Effector memory CD8-positive, alpha-beta T cell (primary cell): ENCODE results near the gene RNU7-1.

Experiments
- ATAC-seq: fragments of 150-1000 bp; cut with Tn5 transposase; replicated peaks from 2 replicates; pipeline ENCODE4 v1.10.0; 2021; ENCODE audit warnings: mild to moderate bottlenecking, moderate library complexity
- DNase-seq, 3 experiments: peaks; one replicate each; pipeline ENCODE4 v3.0.0; 2021
- H3K27ac Mint-ChIP-seq, 2 donors: one replicate each; pipeline ENCODE4 v1.8.0; 2022; ENCODE audit warnings: mild to moderate bottlenecking in 2 of 2, mixed read lengths in 2 of 2, moderate library complexity in 2 of 2
- H3K27me3 Mint-ChIP-seq, 2 donors: one replicate each; pipeline ENCODE4 v1.8.0; 2022; ENCODE audit warnings: mixed read lengths in 2 of 2
- H3K36me3 Mint-ChIP-seq: one replicate; pipeline ENCODE4 v1.8.0; 2022; ENCODE audit warnings: mild to moderate bottlenecking, moderate library complexity, mixed read lengths; ENCODE audit not compliant: insufficient read depth
- H3K4me1 Mint-ChIP-seq, 2 donors: one replicate each; pipeline ENCODE4 v1.8.0; 2022; ENCODE audit warnings: low read depth in 2 of 2, mixed read lengths in 2 of 2
- H3K4me3 Mint-ChIP-seq, 2 donors: one replicate each; pipeline ENCODE4 v1.8.0; 2022; ENCODE audit warnings: mild to moderate bottlenecking in 2 of 2, mixed read lengths in 2 of 2, moderate library complexity in 2 of 2
- H3K9me3 Mint-ChIP-seq, 2 donors: one replicate each; pipeline ENCODE4 v1.8.0; 2022; ENCODE audit warnings: mixed read lengths in 2 of 2

The RNU7-1 gene

GRCh38 chr12:6957151-6957701, 13.6 kb downstream of the RNU7-1 start:
- H3K27me3 Mint-ChIP-seq: no peaks in the 10 kb centered on the region
- peaks cover 90 to 91% of the 10 kb centered on the region in 2 donors for H3K4me1 Mint-ChIP-seq
- peak overlapping the region; percentile 98 for H3K4me3 Mint-ChIP-seq
- peaks cover 99% of the 10 kb centered on the region for H3K36me3 Mint-ChIP-seq
- ATAC-seq: peak; percentile 27
- no peaks in the 10 kb centered on the region for H3K9me3 Mint-ChIP-seq
- DNase-seq: peak in 2 of 3 experiments; percentile 57 to 59
- H3K27ac Mint-ChIP-seq: peak overlapping the region; percentile 98 to 99

DNA sequence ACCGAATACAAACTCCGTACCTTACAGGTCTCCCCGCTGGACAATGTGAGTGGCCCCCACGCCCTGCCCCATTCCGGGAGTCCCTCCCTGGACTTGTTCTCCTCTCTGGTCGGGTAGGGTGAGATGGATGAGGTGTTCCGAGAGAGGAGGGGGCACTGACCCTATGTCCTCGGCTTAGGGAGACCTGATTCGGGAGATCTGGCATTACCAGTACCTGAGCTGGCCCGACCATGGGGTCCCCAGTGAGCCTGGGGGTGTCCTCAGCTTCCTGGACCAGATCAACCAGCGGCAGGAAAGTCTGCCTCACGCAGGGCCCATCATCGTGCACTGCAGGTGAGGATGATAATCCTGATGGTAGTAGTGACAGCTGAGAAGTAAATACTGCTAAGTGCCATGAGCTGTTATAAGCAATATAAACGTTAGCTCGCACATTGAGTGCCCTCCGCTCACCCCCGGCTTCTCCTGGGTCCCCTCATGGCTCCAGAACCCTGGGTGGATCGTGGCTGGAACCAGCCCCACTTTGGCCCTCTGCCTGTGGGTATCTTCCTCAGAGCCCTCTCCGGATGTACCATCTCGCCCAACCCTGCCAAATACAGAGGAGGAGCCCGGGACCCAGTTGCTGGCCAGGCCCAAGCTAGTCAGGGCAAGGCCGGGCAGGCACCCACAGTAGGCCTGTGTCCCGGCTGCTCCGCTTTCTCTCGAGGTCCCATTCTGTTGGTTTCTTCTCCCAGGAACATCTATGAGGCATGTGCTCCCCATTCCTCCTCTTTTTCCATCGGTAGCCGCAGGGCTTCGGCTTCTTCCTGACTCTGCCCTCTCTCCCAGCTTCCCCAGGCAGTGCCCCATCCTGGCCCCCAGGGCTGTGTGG, 14.4 kb downstream of the RNU7-1 start:
- peak overlapping the region; percentile 98 for H3K4me3 Mint-ChIP-seq
- ATAC-seq: no peak
- H3K27ac Mint-ChIP-seq: peak overlapping the region; percentile 98 to 99
- H3K27me3 Mint-ChIP-seq: no peaks in the 10 kb centered on the region
- H3K36me3 Mint-ChIP-seq: peaks cover 92% of the 10 kb centered on the region
- H3K9me3 Mint-ChIP-seq: no peaks in the 10 kb centered on the region
- H3K4me1 Mint-ChIP-seq: peaks cover 84% of the 10 kb centered on the region in 2 donors
- no peak for DNase-seq

- Mint-ChIP-seq H3K27me3 (no peaks in the 10 kb centered on the region), H3K4me3 (peak overlapping the region; percentile 98), H3K36me3 (peaks cover 85% of the 10 kb centered on the region), H3K9me3 (no peaks in the 10 kb centered on the region), H3K4me1 (peaks cover 80% of the 10 kb centered on the region in 2 donors), H3K27ac (peak overlapping the region; percentile 98 to 99)
- no peak for DNase-seq
- no peak for ATAC-seq
Measured at GRCh38 chr12:6958609-6959057, 15.0 kb downstream of the RNU7-1 start.

GRCh38 chr12:6959058-6959804, 15.6 kb downstream of the RNU7-1 start:
- DNase-seq (peak; percentile 68 to 77 (median 77)), ATAC-seq (peak; percentile 60)
- Mint-ChIP-seq H3K4me3 (peak overlapping the region; percentile 98), H3K36me3 (peaks cover 79% of the 10 kb centered on the region), H3K4me1 (peaks cover 74 to 77% of the 10 kb centered on the region in 2 donors), H3K27ac (peak overlapping the region; percentile 98 to 99), H3K9me3 (no peaks in the 10 kb centered on the region), H3K27me3 (no peaks in the 10 kb centered on the region)

GRCh38 chr12:6959805-6960592, 16.4 kb downstream of the RNU7-1 start:
- ATAC-seq: no peak
- no peaks in the 10 kb centered on the region for H3K27me3 Mint-ChIP-seq
- H3K36me3 Mint-ChIP-seq: peaks cover 72% of the 10 kb centered on the region
- H3K4me3 Mint-ChIP-seq: peak overlapping the region; percentile 98
- no peak for DNase-seq
- H3K4me1 Mint-ChIP-seq: peaks cover 68 to 73% of the 10 kb centered on the region in 2 donors
- H3K9me3 Mint-ChIP-seq: no peaks in the 10 kb centered on the region
- peak overlapping the region; percentile 99 for H3K27ac Mint-ChIP-seq

DNA sequence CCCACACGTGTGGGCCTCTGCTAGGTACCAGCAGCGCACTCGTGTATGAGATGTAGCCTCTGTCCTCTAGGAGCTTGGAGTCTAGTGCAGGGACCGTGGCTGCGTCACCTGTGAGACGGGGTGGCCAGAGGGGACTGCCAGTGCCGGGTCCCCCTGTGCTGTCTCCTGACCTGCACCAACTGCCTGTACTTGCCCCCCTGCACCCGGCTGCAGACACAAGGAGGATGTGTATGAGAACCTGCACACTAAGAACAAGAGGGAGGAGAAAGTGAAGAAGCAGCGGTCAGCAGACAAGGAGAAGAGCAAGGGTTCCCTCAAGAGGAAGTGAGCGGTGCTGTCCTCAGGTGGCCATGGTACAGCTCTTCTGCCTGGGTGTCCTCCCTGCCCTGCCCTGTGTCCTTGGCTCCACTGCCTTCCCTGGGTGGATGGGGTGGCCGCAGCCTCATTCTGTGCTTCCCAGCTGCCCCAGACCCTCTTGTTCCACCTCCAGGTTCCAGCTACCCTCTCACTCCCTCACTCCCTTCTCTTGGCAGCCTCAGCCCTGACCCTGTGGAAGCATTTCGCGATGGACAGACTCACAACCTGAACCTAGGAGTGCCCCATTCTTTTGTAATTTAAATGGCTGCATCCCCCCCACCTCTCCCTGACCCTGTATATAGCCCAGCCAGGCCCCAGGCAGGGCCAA, 17.1 kb downstream of the RNU7-1 start:
- Mint-ChIP-seq H3K4me3 (peak overlapping the region; percentile 87 to 98), H3K27ac (peak overlapping the region; percentile 99), H3K9me3 (no peaks in the 10 kb centered on the region), H3K27me3 (no peaks in the 10 kb centered on the region), H3K4me1 (peaks cover 66 to 70% of the 10 kb centered on the region in 2 donors), H3K36me3 (peaks cover 72% of the 10 kb centered on the region)
- ATAC-seq: peak; percentile 6
- DNase-seq: no peak

DNA sequence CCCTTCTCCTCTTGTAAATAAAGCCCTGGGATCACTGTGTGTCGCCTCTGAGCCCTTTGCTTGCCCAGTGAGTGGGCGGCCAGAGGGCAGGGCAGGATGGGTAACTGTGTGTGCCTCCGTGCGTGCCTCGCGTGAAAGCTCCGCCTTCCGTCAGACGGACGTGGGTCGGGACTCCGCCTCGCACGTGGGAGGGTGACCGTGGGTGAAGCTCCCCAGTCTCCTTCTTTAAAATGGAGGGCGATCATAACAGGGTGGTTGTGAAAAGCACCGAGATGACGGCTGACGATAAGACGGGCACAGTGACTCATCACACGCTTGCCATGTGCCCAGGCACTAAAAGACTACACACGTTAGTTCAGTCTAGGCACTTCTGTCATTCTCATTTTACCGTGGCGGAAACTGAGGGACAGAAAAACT, 17.7 kb downstream of the RNU7-1 start:
- peak overlapping the region; percentile 87 to 98 for H3K4me3 Mint-ChIP-seq
- H3K9me3 Mint-ChIP-seq: no peaks in the 10 kb centered on the region
- DNase-seq (peak; percentile 83 to 87 (median 86)), ATAC-seq (peak; percentile 77)
- H3K27me3 Mint-ChIP-seq: no peaks in the 10 kb centered on the region
- H3K36me3 Mint-ChIP-seq: peaks cover 72% of the 10 kb centered on the region
- H3K4me1 Mint-ChIP-seq: peaks cover 60 to 64% of the 10 kb centered on the region in 2 donors
- H3K27ac Mint-ChIP-seq: peak overlapping the region; percentile 99

DNA sequence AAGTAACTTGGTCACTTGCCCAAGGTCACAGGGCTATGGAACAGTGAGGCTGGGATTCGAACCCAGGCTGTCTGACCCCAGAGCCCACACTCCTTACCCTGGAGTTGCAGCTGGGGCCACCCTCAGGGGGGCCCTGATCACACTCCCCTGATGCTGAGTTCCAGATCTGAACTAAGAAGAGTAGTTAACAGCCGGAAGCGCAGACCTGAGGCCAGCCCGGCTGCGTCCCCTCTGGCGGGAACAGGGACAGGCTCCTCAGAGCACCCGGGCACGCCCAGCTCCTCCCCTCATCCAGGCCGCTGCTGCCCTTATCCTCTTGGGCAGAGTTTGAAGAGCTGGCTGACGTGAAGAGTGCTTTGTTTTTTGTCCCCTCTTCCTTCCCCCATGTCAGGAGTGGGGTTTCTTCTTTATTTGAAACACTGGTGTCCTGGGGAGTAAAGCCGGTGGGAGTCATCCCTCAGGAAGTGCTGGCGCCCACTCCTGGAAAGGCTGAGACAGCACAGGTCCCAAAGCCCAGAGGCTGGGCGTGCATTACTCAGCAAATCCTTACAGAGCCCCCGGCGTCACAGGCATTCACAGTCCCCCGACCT, 18.2 kb downstream of the RNU7-1 start:
- Mint-ChIP-seq H3K4me1 (peaks cover 55 to 59% of the 10 kb centered on the region in 2 donors), H3K27me3 (no peaks in the 10 kb centered on the region), H3K4me3 (peak overlapping the region; percentile 87 to 98), H3K36me3 (peaks cover 72% of the 10 kb centered on the region), H3K27ac (peak overlapping the region; percentile 99), H3K9me3 (no peaks in the 10 kb centered on the region)
- peak; percentile 15 for ATAC-seq
- DNase-seq: no peak

GRCh38 chr12:6962285-6963015, 18.8 kb downstream of the RNU7-1 start:
- Mint-ChIP-seq H3K36me3 (peaks cover 70% of the 10 kb centered on the region), H3K4me1 (peaks cover 49 to 54% of the 10 kb centered on the region in 2 donors), H3K9me3 (no peaks in the 10 kb centered on the region), H3K27me3 (no peaks in the 10 kb centered on the region), H3K4me3 (peak overlapping the region; percentile 87 to 98), H3K27ac (peak overlapping the region; percentile 99)
- ATAC-seq (no peak), DNase-seq (no peak)

DNA sequence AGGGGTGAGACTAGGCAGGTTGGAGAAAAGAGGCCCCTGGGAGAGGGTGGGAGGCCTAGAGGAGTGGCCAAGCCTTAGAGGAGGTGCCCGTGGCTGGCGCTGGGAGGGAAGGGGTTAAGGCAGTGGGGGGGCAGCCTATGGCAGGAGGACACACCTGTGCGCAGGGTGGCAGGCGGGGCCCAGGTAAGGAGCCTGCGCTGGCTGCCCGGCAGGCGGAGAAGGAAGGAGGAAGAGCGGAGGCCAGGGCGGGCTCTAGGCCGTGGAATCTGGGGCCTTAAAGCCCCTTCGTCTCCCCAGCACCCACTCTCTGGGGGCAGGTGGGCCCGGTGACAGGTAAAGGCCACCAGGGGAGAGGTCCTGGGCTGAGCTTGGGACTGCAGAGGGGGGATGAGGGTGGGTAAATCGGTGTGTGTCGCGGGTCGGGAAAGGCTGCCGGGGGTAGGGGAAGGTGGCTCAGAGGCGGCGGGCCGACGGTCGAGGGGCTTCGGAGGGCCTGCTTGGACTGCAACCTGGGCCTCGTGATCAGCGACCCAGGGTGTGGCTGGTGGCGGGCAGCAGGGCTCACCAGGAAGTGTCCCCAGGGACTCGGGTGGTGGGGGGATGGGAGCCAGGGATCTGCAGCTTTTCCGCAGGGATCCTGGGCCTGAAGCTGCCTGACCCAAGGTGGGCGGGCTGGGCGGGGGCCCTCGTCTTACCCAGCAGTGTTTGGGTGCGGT, 19.6 kb downstream of the RNU7-1 start:
- H3K4me1 Mint-ChIP-seq: peaks cover 44 to 47% of the 10 kb centered on the region in 2 donors
- no peaks in the 10 kb centered on the region for H3K9me3 Mint-ChIP-seq
- DNase-seq (no peak), ATAC-seq (no peak)
- H3K36me3 Mint-ChIP-seq: peaks cover 65% of the 10 kb centered on the region
- H3K27ac Mint-ChIP-seq: peak overlapping the region; percentile 99
- H3K27me3 Mint-ChIP-seq: no peaks in the 10 kb centered on the region
- H3K4me3 Mint-ChIP-seq: no peak overlapping the region

DNA sequence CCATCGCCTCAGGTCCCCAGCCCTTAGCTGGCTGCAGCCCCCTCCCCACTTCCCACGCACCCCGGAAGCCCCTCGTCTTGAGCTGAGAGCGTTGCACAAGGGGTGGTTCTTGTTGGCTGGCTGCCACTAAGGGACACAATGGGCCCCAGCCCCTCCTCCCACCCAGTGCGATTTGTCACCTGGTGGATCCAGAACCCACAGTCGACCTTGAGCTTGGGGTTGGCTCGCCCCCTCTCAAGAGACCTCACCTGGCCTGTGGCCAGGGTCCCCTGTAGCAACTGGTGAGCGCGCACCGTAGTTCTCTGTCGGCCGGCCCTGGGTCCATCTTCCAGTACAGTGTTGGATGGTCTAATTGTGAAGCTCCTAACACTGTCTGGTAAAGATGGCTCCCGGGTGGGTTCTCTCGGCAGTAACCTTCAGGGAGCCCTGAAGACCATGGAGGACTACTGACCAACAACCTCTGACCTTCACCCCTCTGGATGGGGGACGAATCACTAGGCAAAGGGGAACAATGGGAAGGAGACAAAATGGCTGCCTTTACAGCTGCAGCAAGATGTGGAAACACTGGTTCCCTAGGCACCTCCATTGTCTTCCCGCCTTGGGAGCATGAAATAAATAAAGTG, 20.3 kb downstream of the RNU7-1 start:
- Mint-ChIP-seq H3K27ac (peak overlapping the region; percentile 60 to 68), H3K4me1 (peaks cover 41 to 44% of the 10 kb centered on the region in 2 donors), H3K36me3 (peaks cover 58% of the 10 kb centered on the region), H3K9me3 (no peaks in the 10 kb centered on the region), H3K4me3 (no peak overlapping the region), H3K27me3 (no peaks in the 10 kb centered on the region)
- no peak for ATAC-seq
- DNase-seq: no peak
